ENCODE results near the gene TNPO2.

Gene TNPO2

DNA sequence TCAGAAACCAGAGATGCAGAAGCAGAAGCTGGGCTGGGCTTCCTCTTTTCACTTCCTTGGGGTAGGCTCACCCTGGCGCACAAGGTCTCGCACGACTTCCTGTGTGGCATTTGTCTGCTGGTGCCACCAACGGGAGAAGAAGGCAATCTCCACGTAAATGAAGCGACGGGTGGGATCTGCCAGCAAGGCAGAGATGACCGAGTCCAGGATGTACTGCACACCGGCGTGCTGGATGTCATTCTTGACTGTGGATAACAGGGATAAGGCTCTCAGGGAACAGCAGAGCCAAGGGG lies 58.5 kb downstream of the TNPO2 start:
- in situ Hi-C loops (cut with MboI; ENCODE audit: low sequenced_read_pairs, unreplicated experiment): no loop called here
- no peak for TF ChIP-seq CTCF (IDR thresholded peaks at IDR 0.05; ENCODE audit: borderline replicate concordance, control extremely low read depth, extremely low read depth, insufficient read depth, missing control alignments)
- peak; percentile 82 for DNase-seq (ENCODE audit: low spot score)

- in situ Hi-C loops (cut with MboI; ENCODE audit: low sequenced_read_pairs, unreplicated experiment): no loop called here
- no peak for TF ChIP-seq CTCF (IDR thresholded peaks at IDR 0.05; ENCODE audit: borderline replicate concordance, control extremely low read depth, extremely low read depth, insufficient read depth, missing control alignments)
- no peak for DNase-seq (ENCODE audit: low spot score)
Observed at GRCh38 chr19:12664406-12665280, 59.1 kb downstream of the TNPO2 start.

- in situ Hi-C loops (cut with MboI; ENCODE audit: low sequenced_read_pairs, unreplicated experiment): no loop called here
- DNase-seq (ENCODE audit: low spot score): no peak
- no peak for TF ChIP-seq CTCF (IDR thresholded peaks at IDR 0.05; ENCODE audit: borderline replicate concordance, control extremely low read depth, extremely low read depth, insufficient read depth, missing control alignments)
Observed at GRCh38 chr19:12660980-12661379, 62.8 kb downstream of the TNPO2 start.

- TF ChIP-seq CTCF (IDR thresholded peaks at IDR 0.05; ENCODE audit: borderline replicate concordance, control extremely low read depth, extremely low read depth, insufficient read depth, missing control alignments): no peak
- no peak for DNase-seq (ENCODE audit: low spot score)
- in situ Hi-C loops (cut with MboI; ENCODE audit: low sequenced_read_pairs, unreplicated experiment): no loop called here
Observed at GRCh38 chr19:12657966-12658365, 65.8 kb downstream of the TNPO2 start.

GRCh38 chr19:12656899-12657571 lies 66.7 kb downstream of the TNPO2 start:
- no peak for TF ChIP-seq CTCF (IDR thresholded peaks at IDR 0.05; ENCODE audit: borderline replicate concordance, control extremely low read depth, extremely low read depth, insufficient read depth, missing control alignments)
- in situ Hi-C loops (cut with MboI; ENCODE audit: low sequenced_read_pairs, unreplicated experiment): no loop called here
- DNase-seq (ENCODE audit: low spot score): no peak

GRCh38 chr19:12655546-12655945 lies 68.2 kb downstream of the TNPO2 start:
- in situ Hi-C loops (cut with MboI; ENCODE audit: low sequenced_read_pairs, unreplicated experiment): no loop called here
- DNase-seq (ENCODE audit: low spot score): no peak
- no peak for TF ChIP-seq CTCF (IDR thresholded peaks at IDR 0.05; ENCODE audit: borderline replicate concordance, control extremely low read depth, extremely low read depth, insufficient read depth, missing control alignments)

Measured in GM13976 (cell line).